Smooth muscle cell (in vitro differentiated cells): ENCODE results near the gene CA4. TPM values are rescaled to one million over a fixed set of nuclear protein-coding genes. Genes with fewer than 3 reads are reported as not detected.

Experiments used
- DNase-seq: peaks from one replicate; lab custom pipeline; 2025; ENCODE audit not compliant: unreplicated experiment; lab: John Stamatoyannopoulos, UW
- H2AFZ ChIP-seq: fragments of 200-600 bp; sonication (generic); 2 replicates; pipeline ENCODE4 v1.6.0; 2016; ENCODE audit warnings: antibody characterized with exemption, low read depth, mild to moderate bottlenecking
- H3F3A ChIP-seq: fragments of 200-600 bp; sonication (generic); 2 replicates; pipeline ENCODE4 v1.6.0; 2017; ENCODE audit warnings: antibody characterized with exemption, low read depth
- H3K27ac ChIP-seq: fragments of 200-600 bp; sonication (generic); 2 replicates; pipeline ENCODE4 v1.5.1; 2016; ENCODE audit warnings: low read depth, mild to moderate bottlenecking
- H3K27me3 ChIP-seq: fragments of 200-600 bp; sonication (generic); 2 replicates; pipeline ENCODE4 v1.6.1; 2016; ENCODE audit warnings: low read depth, mild to moderate bottlenecking
- H3K36me3 ChIP-seq: fragments of 200-600 bp; sonication (generic); 2 replicates; pipeline ENCODE4 v1.5.1; 2016; ENCODE audit warnings: low read depth
- H3K4me1 ChIP-seq: fragments of 200-600 bp; sonication (generic); 2 replicates; pipeline ENCODE4 v1.5.1; 2016; ENCODE audit warnings: low read depth
- H3K4me2 ChIP-seq: fragments of 200-600 bp; sonication (generic); 2 replicates; pipeline ENCODE4 v1.6.0; 2016; ENCODE audit warnings: mild to moderate bottlenecking
- H3K4me3 ChIP-seq: fragments of 200-600 bp; sonication (generic); 2 replicates; pipeline ENCODE4 v1.5.1; 2016; ENCODE audit warnings: mild to moderate bottlenecking
- H3K79me2 ChIP-seq: fragments of 200-600 bp; sonication (generic); 2 replicates; pipeline ENCODE4 v1.6.0; 2016; ENCODE audit warnings: low read depth, mild to moderate bottlenecking
- H3K9ac ChIP-seq: fragments of 200-600 bp; sonication (generic); 2 replicates; pipeline ENCODE4 v1.6.0; 2016; ENCODE audit warnings: low read depth
- H3K9me3 ChIP-seq: fragments of 200-600 bp; sonication (generic); replicated peaks from 2 replicates; pipeline ENCODE4 v1.5.1; 2016; ENCODE audit warnings: low read depth
- H4K20me1 ChIP-seq: fragments of 200-600 bp; sonication (generic); 2 replicates; pipeline ENCODE4 v1.6.0; 2016; ENCODE audit warnings: low read depth
- CTCF ChIP-seq: fragments of 200-600 bp; sonication (generic); IDR thresholded peaks from 2 replicates; pipeline ENCODE4 v1.5.1; 2017; ENCODE audit warnings: borderline replicate concordance, mild to moderate bottlenecking, antibody characterized with exemption; ENCODE audit not compliant: insufficient read depth, poor library complexity, severe bottlenecking
- WGBS: methylation state at CpG from one replicate; pipeline ENCODE4 v1.1.7; 2016; ENCODE audit warnings: low lambda C conversion rate; 5-methylcytosine and 5-hydroxymethylcytosine counted together
- polyA plus RNA-seq: library from polyadenylated mRNA; unstranded; fragments of >200 nt; fragmentation: Nextera tagmentation; extraction: Ambion mirVana; gene quantifications from 2 replicates; pipeline ENCODE4 v1.2.1, GENCODE V29; 2016
- total RNA-seq: library from RNA; depleted of rRNA; stranded (reverse); fragments of >200 nt; gene quantifications from 2 replicates; pipeline ENCODE4 v1.2.3, GENCODE V29; 2014

CA4 gene
- total and polyA plus RNA-seq, 2 experiments from 2014 or later = 0.87 TPM; not detected in 1

DNA sequence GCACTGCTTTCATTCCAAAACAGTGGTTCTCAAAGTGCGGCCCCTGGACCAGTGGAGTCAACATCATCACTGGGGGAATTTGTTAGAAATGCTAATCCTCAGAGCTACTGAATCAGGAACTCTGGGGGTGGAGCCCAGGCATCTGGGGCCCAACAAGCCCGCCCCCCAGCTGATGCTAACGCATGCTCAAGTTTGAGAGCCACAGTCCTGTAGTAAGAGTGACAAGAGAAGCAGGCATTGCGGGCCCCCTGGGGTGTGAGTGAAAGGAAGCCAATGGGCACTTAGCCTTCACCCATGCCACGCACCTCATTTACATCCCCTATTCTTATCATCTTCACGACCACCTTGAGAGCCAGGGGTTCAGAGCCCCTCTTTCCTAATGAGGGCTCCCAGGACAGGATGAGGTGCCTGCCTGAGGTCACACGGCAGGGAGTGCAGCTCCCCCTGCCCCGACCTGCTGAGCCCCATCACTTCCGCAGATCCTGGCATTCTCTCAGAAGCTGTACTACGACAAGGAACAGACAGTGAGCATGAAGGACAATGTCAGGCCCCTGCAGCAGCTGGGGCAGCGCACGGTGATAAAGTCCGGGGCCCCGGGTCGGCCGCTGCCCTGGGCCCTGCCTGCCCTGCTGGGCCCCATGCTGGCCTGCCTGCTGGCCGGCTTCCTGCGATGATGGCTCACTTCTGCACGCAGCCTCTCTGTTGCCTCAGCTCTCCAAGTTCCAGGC is 9.1 kb downstream of the CA4 start:
- H3K36me3 ChIP-seq = no peaks in the 10 kb centered on the region
- H3K9me3 ChIP-seq = no peaks in the 10 kb centered on the region
- DNase-seq = no peak
- H4K20me1 ChIP-seq = no peaks in the 10 kb centered on the region
- no peak overlapping the region for H3K4me3 ChIP-seq
- peaks cover 46% of the 10 kb centered on the region for H3K27me3 ChIP-seq
- H3K79me2 ChIP-seq = no peaks in the 10 kb centered on the region
- H3F3A ChIP-seq = no peaks in the 10 kb centered on the region
- TF ChIP-seq CTCF = no peak
- H3K4me1 ChIP-seq = peaks cover 25% of the 10 kb centered on the region
- no peak overlapping the region for H2AFZ ChIP-seq
- H3K4me2 ChIP-seq = no peak overlapping the region
- no peak overlapping the region for H3K9ac ChIP-seq
- H3K27ac ChIP-seq = no peak overlapping the region
- 22% methylated on average over 19 of the region's 19 CpGs for WGBS

GRCh38 chr17:60159479-60159866 is 9.7 kb downstream of the CA4 start:
- Histone ChIP-seq H3K79me2 (no peaks in the 10 kb centered on the region), H3K27me3 (peaks cover 46% of the 10 kb centered on the region), H3K27ac (no peak overlapping the region), H3K9me3 (no peaks in the 10 kb centered on the region), H4K20me1 (no peaks in the 10 kb centered on the region), H3K9ac (no peak overlapping the region), H3K4me1 (peaks cover 25% of the 10 kb centered on the region), H3K4me2 (no peak overlapping the region), H3F3A (no peaks in the 10 kb centered on the region), H3K36me3 (no peaks in the 10 kb centered on the region), H2AFZ (no peak overlapping the region), H3K4me3 (no peak overlapping the region)
- WGBS = 63% methylated on average over 6 of the region's 6 CpGs
- no peak for DNase-seq
- no peak for TF ChIP-seq CTCF

DNA sequence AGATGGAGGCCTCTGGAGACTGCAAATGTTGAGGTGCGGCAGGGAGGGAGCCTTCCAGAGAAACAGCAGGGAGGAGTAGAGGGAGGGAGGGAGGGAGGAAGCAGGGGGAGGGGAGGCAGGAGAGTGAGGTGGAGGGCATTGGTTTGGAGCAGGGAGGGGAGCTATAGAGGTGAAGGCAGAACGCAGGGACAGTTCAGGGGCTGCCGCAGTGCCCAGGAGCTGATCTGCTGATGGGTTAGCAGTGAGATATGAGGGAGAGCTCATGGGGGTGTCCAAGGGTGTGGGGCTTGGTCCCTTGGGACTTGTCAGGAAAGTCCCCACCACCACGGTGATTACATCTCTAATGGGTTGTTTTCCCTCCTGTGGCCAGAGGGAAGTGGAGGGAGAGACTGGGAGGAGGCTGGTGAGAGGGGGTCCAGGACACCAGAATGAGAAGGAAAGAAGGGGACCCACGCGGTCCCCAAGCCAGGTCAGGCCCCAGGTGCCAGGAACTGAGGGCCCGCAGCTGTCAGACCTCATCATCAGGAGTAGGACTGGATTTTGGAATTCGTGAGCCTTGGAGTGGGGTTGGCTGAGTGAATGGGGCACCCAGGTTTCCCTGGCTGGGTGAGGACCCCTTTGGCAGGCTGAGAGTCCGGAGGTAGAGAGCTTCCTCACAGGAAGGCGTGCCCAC is 11.2 kb downstream of the CA4 start:
- no peaks in the 10 kb centered on the region for H3F3A ChIP-seq
- peaks cover 46% of the 10 kb centered on the region for H3K27me3 ChIP-seq
- H3K79me2 ChIP-seq = no peaks in the 10 kb centered on the region
- H3K9me3 ChIP-seq = no peaks in the 10 kb centered on the region
- no peak overlapping the region for H3K27ac ChIP-seq
- H3K4me3 ChIP-seq = no peak overlapping the region
- DNase-seq = no peak
- no peak for TF ChIP-seq CTCF
- 50% methylated on average over 10 of the region's 10 CpGs for WGBS
- no peak overlapping the region for H2AFZ ChIP-seq
- H3K36me3 ChIP-seq = no peaks in the 10 kb centered on the region
- no peak overlapping the region for H3K4me2 ChIP-seq
- peaks cover 25% of the 10 kb centered on the region for H3K4me1 ChIP-seq
- H4K20me1 ChIP-seq = no peaks in the 10 kb centered on the region
- no peak overlapping the region for H3K9ac ChIP-seq
